ENCODE results near the gene PNLIPRP1.

GRCh38 chr10:116565534-116565933 lies 25.2 kb upstream of the PNLIPRP1 start:
- TF ChIP-seq CTCF (conservative IDR thresholded peaks at IDR 0.05; ENCODE audit: low read length) (no peak), EZH2phosphoT487 (IDR thresholded peaks at IDR 0.05; ENCODE audit: borderline replicate concordance, low read depth, low read length) (no peak)
